Psoas muscle (tissue), 8 donors: ENCODE data around the gene RCC2. TPM values are rescaled to one million over a fixed set of nuclear protein-coding genes. Genes with fewer than 3 reads are reported as not detected.

Source experiments
- ATAC-seq, 4 donors: fragments of 200-7000 bp; cut with Tn5 transposase; one replicate each; pipeline ENCODE4 v1.9.1; 2020; ENCODE audit warnings: moderate library complexity in 3 of 4, mild to moderate bottlenecking in 2 of 4
- DNase-seq, 2 donors: peaks; one replicate each; pipeline ENCODE4 v3.0.0-alpha.2; 2020
- H3K27ac ChIP-seq: fragments of 200-600 bp; one replicate; pipeline ENCODE4 v1.8.0; 2022
- H3K27me3 ChIP-seq, 3 donors: fragments of 200-600 bp in 1 of 3; one replicate each; pipeline versions ENCODE4 v1.6.1 to v1.8.0; 2013 to 2022; ENCODE audit warnings: low read length in 2 of 3, mild to moderate bottlenecking in 2 of 3, moderate library complexity in 1 of 3; ENCODE audit not compliant: insufficient read depth in 3 of 3
- H3K36me3 ChIP-seq, 2 donors: fragments of 200-600 bp in 1 of 2; one replicate each; pipeline versions ENCODE4 v1.6.1 to v1.8.0; 2013 to 2022; ENCODE audit warnings: low read depth in 1 of 2, mild to moderate bottlenecking in 1 of 2, moderate library complexity in 1 of 2; ENCODE audit not compliant: insufficient read depth in 1 of 2
- H3K4me1 ChIP-seq: fragments of 200-600 bp; one replicate; pipeline ENCODE4 v1.8.0; 2022
- H3K4me3 ChIP-seq: fragments of 200-600 bp; one replicate; pipeline ENCODE4 v1.8.0; 2022; ENCODE audit warnings: mild to moderate bottlenecking
- H3K9me3 ChIP-seq: fragments of 200-600 bp; one replicate; pipeline ENCODE4 v1.8.0; 2022
- CTCF ChIP-seq: fragments of 200-600 bp; IDR thresholded peaks from one replicate; pipeline ENCODE4 v1.8.0; 2022; ENCODE audit warnings: antibody characterized with exemption
- WGBS, 3 donors: extraction: QIAGEN DNeasy Blood & Tissue Kit; methylation state at CpG; one replicate each; pipeline versions ENCODE4 v1.1.6 to v1.1.7; 2013; 5-methylcytosine and 5-hydroxymethylcytosine counted together
- intact Hi-C, 2 donors: fragments of 100-400 bp; cut with DNase I; formaldehyde crosslinking; loops; one replicate each; pipeline versions ENCODE4 v1.11.0 to v1.14.2; 2022
- polyA plus RNA-seq, 3 donors: library from polyadenylated mRNA; stranded (reverse); fragments of 200-250 nt; gene quantifications; one replicate each; pipeline ENCODE4 v1.2.3, GENCODE V29; 2013
- total RNA-seq, 4 donors: library from RNA; stranded (reverse); fragmentation: NEBNext Ultra II Directional in 2 of 4; extraction: Animal tissue kit (Norgen Biotek cat#: 25700) in 2 of 4; gene quantifications; one replicate each; pipeline versions ENCODE4 v1.2.1 to v1.2.4, GENCODE V29; 2021 to 2023
- donor health status: healthy with polysubstance abuse.
- donor health status: DM: no; HTN: no; CAD: no; lungs with moderate emphysema.
- donor health status: Bipolar disorder and iron deficiency.
- donor health status: healthy.
- donor health status: DM: yes; HTN: yes; CAD: no.
- donor health status: DM: no; HTN: no; CAD: no.
- donor health status: DM: no; HTN: no; CAD: no.
- donor health status: DM: yes; HTN: yes; CAD: no.

Gene RCC2
- total and polyA plus RNA-seq, 7 donors, result 6.8 to 18.7 (median 10.6) TPM

DNA sequence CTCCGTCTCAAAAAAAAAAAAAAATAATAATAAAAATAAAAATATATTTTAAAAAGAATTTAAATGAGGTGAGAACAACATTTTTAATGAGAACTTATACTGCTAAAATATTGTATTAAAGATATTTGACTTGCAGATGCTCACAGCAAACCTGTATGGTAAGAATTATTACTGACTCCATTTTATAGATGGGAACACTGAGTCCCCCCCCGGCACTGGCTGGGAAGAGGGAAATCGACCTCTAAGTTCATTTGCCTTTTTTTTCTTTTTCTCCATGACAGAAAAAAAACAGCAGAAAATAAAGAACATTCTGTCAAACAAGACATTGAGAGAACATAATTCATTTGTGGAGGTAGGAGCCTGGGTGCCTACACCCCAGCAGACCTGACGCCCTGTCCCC, 80.9 kb downstream of the RCC2 start:
- ATAC-seq, result no peak
- H3K27me3 ChIP-seq, result peaks cover 0 to 12% (median 0%) of the 10 kb centered on the region in 3 donors
- TF ChIP-seq CTCF, result no peak
- H3K4me3 ChIP-seq, result no peak overlapping the region
- WGBS, 3 donors, result 57 to 73% (median 70%) methylated on average over 3 to 4 of the region's 4 CpGs
- H3K9me3 ChIP-seq, result no peaks in the 10 kb centered on the region
- intact Hi-C loops, result no loop called here
- H3K4me1 ChIP-seq, result no peaks in the 10 kb centered on the region
- H3K27ac ChIP-seq, result no peak overlapping the region
- DNase-seq, result no peak
- H3K36me3 ChIP-seq, result no peaks in the 10 kb centered on the region

Other genes with a start within 250 kb of the RCC2 start
- not detected for gene PADI1, start 234.5 kb downstream of the RCC2 start, total RNA-seq
- gene PADI1, start 234.5 kb downstream of the RCC2 start, polyA plus RNA-seq, result not detected
- gene PADI3, start 190.6 kb downstream of the RCC2 start, total RNA-seq, result under 1 TPM in 1 of 4 donors, not detected in 3; 0.09 TPM
- gene PADI3, start 190.6 kb downstream of the RCC2 start, polyA plus RNA-seq, result under 1 TPM in 2 of 3 donors, not detected in 1; 0.01 to 0.04 TPM
- under 1 TPM in 2 of 4 donors, not detected in 2; 0.54 to 0.58 TPM for gene PADI4, start 131.5 kb downstream of the RCC2 start, total RNA-seq
- under 1 TPM in 1 of 3 donors, not detected in 2; 0.52 TPM for gene PADI4, start 131.5 kb downstream of the RCC2 start, polyA plus RNA-seq
- gene PADI6, start 67.5 kb downstream of the RCC2 start, total RNA-seq, result not detected
- gene PADI6, start 67.5 kb downstream of the RCC2 start, polyA plus RNA-seq, result under 1 TPM in 1 of 3 donors, not detected in 2; 0.04 TPM
- gene ARHGEF10L, start 100.0 kb upstream of the RCC2 start, total RNA-seq, result 100 to 1,000 TPM in 1 of 4 donors, 10 to 100 TPM in 3; 25.6 to 108 (median 43.3) TPM
- 10 to 100 TPM; 18.8 to 52.5 (median 36.1) TPM for gene ARHGEF10L, start 100.0 kb upstream of the RCC2 start, polyA plus RNA-seq